Activated naive CD4-positive, alpha-beta T cell treated with anti-CD3 and anti-CD28 coated beads for 36 hours (primary cell): ENCODE data around the gene TMCC2. TPM values are rescaled to one million over a fixed set of nuclear protein-coding genes. Genes with fewer than 3 reads are reported as not detected.

Experiments used
- CTCF ChIA-PET: fragments of 350-600 bp; sonication (Branson Sonifier 250); formaldehyde crosslinking; loops from one replicate; lab custom pipeline; 2021; ENCODE audit warnings: antibody characterized with exemption; lab: Charles Lee
- DNase-seq: peaks from one replicate; pipeline ENCODE4 v3.0.0-alpha.2; 2020
- H3K27ac Mint-ChIP-seq: one replicate; pipeline ENCODE4 v1.8.0; 2021; ENCODE audit warnings: mild to moderate bottlenecking, mixed read lengths
- H3K27me3 Mint-ChIP-seq: one replicate; pipeline ENCODE4 v1.8.0; 2021; ENCODE audit warnings: low read depth, mixed read lengths
- H3K36me3 Mint-ChIP-seq: one replicate; pipeline ENCODE4 v1.8.0; 2021; ENCODE audit warnings: low read depth, mixed read lengths
- H3K4me1 Mint-ChIP-seq: one replicate; pipeline ENCODE4 v1.8.0; 2021; ENCODE audit warnings: low read depth, mixed read lengths
- H3K4me3 Mint-ChIP-seq: one replicate; pipeline ENCODE4 v1.8.0; 2021; ENCODE audit warnings: mild to moderate bottlenecking, moderate library complexity, mixed read lengths
- H3K9me3 Mint-ChIP-seq: one replicate; pipeline ENCODE4 v1.8.0; 2021; ENCODE audit warnings: mixed read lengths
- intact Hi-C: fragments of 100-400 bp; cut with micrococcal nuclease; formaldehyde crosslinking; loops from one replicate; pipeline ENCODE4 v1.15.1; 2023
- total RNA-seq, 2 experiments: library from RNA; stranded (reverse); gene quantifications; one replicate each; pipeline ENCODE4 v1.2.3, GENCODE V29; 2021

TMCC2 gene
- total RNA-seq, 2 experiments from 2014 or later = 42.5 to 44.8 TPM

GRCh38 chr1:205191622-205192021 is 36.1 kb upstream of the TMCC2 start:
- peaks cover 24% of the 10 kb centered on the region for H3K36me3 Mint-ChIP-seq
- H3K9me3 Mint-ChIP-seq = no peaks in the 10 kb centered on the region
- H3K27me3 Mint-ChIP-seq = no peaks in the 10 kb centered on the region
- H3K27ac Mint-ChIP-seq = no peak overlapping the region
- no peak overlapping the region for H3K4me3 Mint-ChIP-seq
- intact Hi-C loops = loop anchor here (10.0 kb wide), 1 partner anchor 627 kb away; no protein-coding TSS in a partner anchor
- CTCF ChIA-PET = interaction anchor here (0.6 to 1.1 kb wide), 2 partner anchors 27 to 133 kb away, joined by 3 to 4 read pairs; no protein-coding TSS in a partner anchor
- no peak for DNase-seq
- H3K4me1 Mint-ChIP-seq = peaks cover 71% of the 10 kb centered on the region

GRCh38 chr1:205192287-205192686 is 35.5 kb upstream of the TMCC2 start:
- Mint-ChIP-seq H3K9me3 (no peaks in the 10 kb centered on the region), H3K27ac (no peak overlapping the region), H3K36me3 (peaks cover 20% of the 10 kb centered on the region), H3K27me3 (no peaks in the 10 kb centered on the region), H3K4me3 (no peak overlapping the region), H3K4me1 (peaks cover 69% of the 10 kb centered on the region)
- intact Hi-C loops = loop anchor here (10.0 kb wide), 1 partner anchor 627 kb away; no protein-coding TSS in a partner anchor
- CTCF ChIA-PET = interaction anchor here (0.6 to 1.1 kb wide), 2 partner anchors 28 to 133 kb away, joined by 3 to 4 read pairs; no protein-coding TSS in a partner anchor
- DNase-seq = no peak

DNA sequence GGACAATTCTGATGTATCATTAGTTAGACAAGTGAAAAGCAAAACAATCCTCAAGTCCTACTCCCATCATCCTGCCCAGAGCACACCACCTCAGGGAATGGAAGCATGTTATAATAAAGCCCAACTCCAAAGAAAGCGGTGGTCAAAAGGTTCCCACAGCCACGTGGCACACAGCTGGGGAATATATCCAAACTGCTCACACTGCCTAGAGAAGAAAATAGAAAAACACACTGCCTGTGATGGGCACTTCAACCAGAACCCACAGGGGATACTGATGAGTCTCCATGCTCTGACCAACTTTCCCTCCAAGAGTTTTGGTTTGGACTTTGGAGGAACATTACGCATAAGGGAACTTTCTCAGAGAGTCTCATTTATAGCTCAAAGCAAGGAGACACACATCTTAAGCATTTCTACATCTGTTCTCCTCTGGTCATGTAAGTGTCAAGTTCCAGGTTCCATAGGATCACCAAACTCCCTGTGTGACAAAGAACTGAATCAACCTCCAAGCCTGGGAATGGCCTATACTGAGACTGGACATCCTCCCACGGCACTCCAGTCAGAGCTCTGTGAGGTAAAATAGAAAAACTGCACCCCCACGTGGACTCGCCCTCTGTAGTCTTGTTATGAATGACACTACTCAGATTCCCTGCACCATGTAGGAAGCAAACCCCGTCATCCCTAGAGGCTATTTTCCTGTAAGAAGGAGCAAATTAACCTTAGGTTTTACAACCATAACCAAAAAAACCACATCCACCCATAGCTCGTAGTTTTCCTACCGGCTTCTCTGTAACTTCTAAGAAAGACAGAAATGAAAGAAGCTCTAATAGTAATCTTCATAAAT is 28.4 kb upstream of the TMCC2 start:
- peak overlapping the region; percentile 66 for H3K4me3 Mint-ChIP-seq
- peak overlapping the region; percentile 97 for H3K27ac Mint-ChIP-seq
- H3K9me3 Mint-ChIP-seq = no peaks in the 10 kb centered on the region
- intact Hi-C loops = loop anchor here (1.0 to 10.0 kb wide), 9 partner anchors 12 to 635 kb away; partner anchors contain the start of genes DSTYK, NUAK2, RBBP5 and TMCC2
- CTCF ChIA-PET = interaction anchor here (0.5 to 2.8 kb wide), 13 partner anchors 10 to 686 kb away, joined by 3 to 14 read pairs (median 4); no protein-coding TSS in a partner anchor
- no peaks in the 10 kb centered on the region for H3K27me3 Mint-ChIP-seq
- peaks cover 78% of the 10 kb centered on the region for H3K4me1 Mint-ChIP-seq
- H3K36me3 Mint-ChIP-seq = peaks cover 16% of the 10 kb centered on the region
- peak; percentile 74 for DNase-seq

DNA sequence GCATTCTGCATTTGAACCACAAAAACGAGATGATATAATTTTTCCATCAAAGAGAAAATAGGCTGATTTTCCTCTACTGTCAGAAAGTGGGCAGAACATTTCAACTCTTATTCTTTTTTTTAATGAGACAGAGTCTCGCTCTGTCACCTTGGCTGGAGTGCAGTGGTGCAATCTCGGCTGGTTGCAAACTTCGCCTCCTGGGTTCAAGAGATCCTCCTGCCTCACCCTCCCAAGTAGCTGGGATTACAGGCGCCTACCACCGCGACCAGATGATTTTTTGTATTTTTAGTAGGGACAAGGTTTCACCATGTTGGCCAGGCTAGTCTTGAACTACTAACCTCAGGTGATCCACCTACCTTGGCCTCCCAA is 27.8 kb upstream of the TMCC2 start:
- Mint-ChIP-seq H3K9me3 (no peaks in the 10 kb centered on the region), H3K27me3 (no peaks in the 10 kb centered on the region), H3K36me3 (peaks cover 16% of the 10 kb centered on the region), H3K4me1 (peaks cover 84% of the 10 kb centered on the region), H3K4me3 (peak overlapping the region; percentile 66), H3K27ac (peak overlapping the region; percentile 97)
- CTCF ChIA-PET = interaction anchor here (0.6 to 2.8 kb wide), 8 partner anchors 9 to 677 kb away, joined by 3 to 14 read pairs (median 4); no protein-coding TSS in a partner anchor
- intact Hi-C loops = loop anchor here (1.0 to 10.0 kb wide), 9 partner anchors 11 to 635 kb away; partner anchors contain the start of genes DSTYK, NUAK2, RBBP5 and TMCC2
- peak; percentile 54 for DNase-seq

DNA sequence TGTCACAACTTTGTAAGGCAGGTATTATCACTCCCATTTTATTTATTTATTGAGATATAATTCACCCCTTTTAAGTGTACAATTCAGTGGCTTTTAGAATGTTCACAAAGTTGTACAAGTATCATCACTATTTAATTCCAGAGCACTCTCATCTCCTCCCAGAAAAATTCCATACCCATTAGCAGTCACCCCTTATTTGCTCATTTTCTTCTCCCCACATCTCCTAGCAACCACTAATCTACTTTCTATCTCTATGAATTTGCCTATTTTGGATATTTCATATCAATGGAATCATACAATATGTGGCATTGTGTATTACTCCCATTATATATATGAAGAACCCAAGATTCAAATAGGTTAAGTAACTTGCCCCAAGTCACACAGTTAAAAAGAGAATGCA is 23.2 kb upstream of the TMCC2 start:
- Mint-ChIP-seq H3K4me3 (peak overlapping the region; percentile 32), H3K4me1 (peaks cover 76% of the 10 kb centered on the region), H3K27me3 (no peaks in the 10 kb centered on the region), H3K36me3 (peaks cover 6% of the 10 kb centered on the region), H3K27ac (peak overlapping the region; percentile 84), H3K9me3 (no peaks in the 10 kb centered on the region)
- intact Hi-C loops = no loop called here
- CTCF ChIA-PET = interaction anchor here (1.5 to 2.7 kb wide), 4 partner anchors 21 to 149 kb away, joined by 3 to 8 read pairs (median 4); no protein-coding TSS in a partner anchor
- no peak for DNase-seq

DNA sequence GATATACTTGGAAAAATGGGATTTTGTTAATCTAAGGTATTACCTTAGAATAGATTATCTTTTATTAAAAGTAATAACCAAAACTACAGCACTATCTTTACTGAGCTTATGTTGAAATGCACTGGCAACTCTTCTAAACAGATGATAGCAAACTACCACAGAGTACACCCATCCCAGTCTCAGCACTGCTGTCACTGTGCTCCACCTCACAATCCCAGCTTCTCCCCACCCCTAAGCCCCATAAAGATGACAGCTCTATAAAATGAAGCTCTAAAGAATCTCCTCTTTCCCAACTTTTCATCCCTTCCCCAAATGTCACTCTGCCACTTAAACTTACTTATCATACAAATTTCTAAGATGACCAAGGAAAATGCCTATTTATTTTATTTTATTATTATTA is 22.7 kb upstream of the TMCC2 start:
- Mint-ChIP-seq H3K36me3 (peaks cover 4% of the 10 kb centered on the region), H3K27me3 (no peaks in the 10 kb centered on the region), H3K4me1 (peaks cover 75% of the 10 kb centered on the region), H3K9me3 (no peaks in the 10 kb centered on the region), H3K27ac (peak overlapping the region; percentile 11), H3K4me3 (no peak overlapping the region)
- DNase-seq = no peak
- CTCF ChIA-PET = interaction anchor here (1.0 to 2.7 kb wide), 6 partner anchors 21 to 149 kb away, joined by 3 to 8 read pairs (median 4); no protein-coding TSS in a partner anchor
- intact Hi-C loops = no loop called here

GRCh38 chr1:205208811-205209210 is 18.9 kb upstream of the TMCC2 start:
- Mint-ChIP-seq H3K4me3 (peak overlapping the region; percentile 40), H3K9me3 (no peaks in the 10 kb centered on the region), H3K36me3 (peaks cover 7% of the 10 kb centered on the region), H3K27me3 (no peaks in the 10 kb centered on the region), H3K27ac (no peak overlapping the region), H3K4me1 (peaks cover 60% of the 10 kb centered on the region)
- CTCF ChIA-PET = interaction anchor here (0.6 to 1.5 kb wide), 3 partner anchors 9 to 67 kb away, joined by 3 to 4 read pairs (median 3); no protein-coding TSS in a partner anchor
- DNase-seq = no peak
- intact Hi-C loops = no loop called here

DNA sequence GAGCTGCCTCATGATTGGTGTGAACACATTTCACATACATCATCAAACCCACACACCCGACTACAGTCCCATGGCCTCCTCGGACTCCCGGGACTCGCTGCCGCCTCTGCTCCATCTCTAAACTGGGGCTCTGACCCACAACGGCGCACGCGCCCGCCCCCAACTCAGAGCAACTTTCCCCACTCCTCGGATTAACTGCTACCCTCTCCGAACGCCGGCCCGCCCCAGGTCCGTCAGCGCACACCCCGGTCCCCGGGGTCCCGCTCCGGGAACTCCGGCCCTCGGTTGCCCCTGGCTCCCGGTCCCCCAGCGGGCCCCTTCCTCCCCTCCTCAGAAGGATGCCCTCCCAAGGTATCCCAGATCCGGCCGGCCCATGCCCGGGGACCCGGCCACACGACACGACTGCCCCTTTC is 17.0 kb upstream of the TMCC2 start:
- intact Hi-C loops = loop anchor here (1.0 to 5.0 kb wide), 4 partner anchors 11 to 88 kb away; partner anchors contain the start of gene TMCC2
- CTCF ChIA-PET = interaction anchor here (0.6 kb wide), 1 partner anchor 64 kb away, joined by 4 read pairs; no protein-coding TSS in a partner anchor
- DNase-seq = peak; percentile 33
- Mint-ChIP-seq H3K9me3 (no peaks in the 10 kb centered on the region), H3K4me3 (peak overlapping the region; percentile 93), H3K27ac (peak overlapping the region; percentile 95), H3K36me3 (peaks cover 7% of the 10 kb centered on the region), H3K4me1 (peaks cover 58% of the 10 kb centered on the region), H3K27me3 (no peaks in the 10 kb centered on the region)

- Mint-ChIP-seq H3K36me3 (peaks cover 7% of the 10 kb centered on the region), H3K4me3 (peak within 1 kb of the TSS; percentile 93), H3K27me3 (no peaks in the 10 kb centered on the region), H3K9me3 (no peaks in the 10 kb centered on the region), H3K27ac (peak within 1 kb of the TSS; percentile 95), H3K4me1 (peaks cover 57% of the 10 kb centered on the region)
- CTCF ChIA-PET = interaction anchor here (0.6 kb wide), 1 partner anchor 43 kb away, joined by 3 read pairs; no protein-coding TSS in a partner anchor
- peak; percentile 97 for DNase-seq
- intact Hi-C loops = loop anchor here (1.0 to 5.0 kb wide), 4 partner anchors 12 to 89 kb away; partner anchors contain the start of gene TMCC2
Measured at GRCh38 chr1:205211169-205211838, 16.4 kb upstream of the TMCC2 start, which contains the start of gene DSTYK. TSS of gene DSTYK (minus strand) at chr1:205211702. CDS start at chr1:205211535, 167 bp downstream.

GRCh38 chr1:205211839-205212536 is 15.8 kb upstream of the TMCC2 start:
- intact Hi-C loops = loop anchor here (1.0 to 5.0 kb wide), 4 partner anchors 13 to 90 kb away; partner anchors contain the start of gene TMCC2
- peaks cover 5% of the 10 kb centered on the region for H3K36me3 Mint-ChIP-seq
- peaks cover 53% of the 10 kb centered on the region for H3K4me1 Mint-ChIP-seq
- DNase-seq = no peak
- CTCF ChIA-PET = interaction anchor here (0.6 kb wide), 1 partner anchor 43 kb away, joined by 3 read pairs; no protein-coding TSS in a partner anchor
- H3K4me3 Mint-ChIP-seq = peak overlapping the region; percentile 93
- peak overlapping the region; percentile 95 for H3K27ac Mint-ChIP-seq
- H3K27me3 Mint-ChIP-seq = no peaks in the 10 kb centered on the region
- no peaks in the 10 kb centered on the region for H3K9me3 Mint-ChIP-seq

- Mint-ChIP-seq H3K9me3 (no peaks in the 10 kb centered on the region), H3K36me3 (peaks cover 5% of the 10 kb centered on the region), H3K4me3 (peak overlapping the region; percentile 55), H3K27ac (peak overlapping the region; percentile 73), H3K27me3 (no peaks in the 10 kb centered on the region), H3K4me1 (peaks cover 37% of the 10 kb centered on the region)
- intact Hi-C loops = loop anchor here (1.0 to 5.0 kb wide), 2 partner anchors 13 to 42 kb away; partner anchors contain the start of gene TMCC2
- CTCF ChIA-PET = interaction anchor here (1.7 to 3.1 kb wide), 2 partner anchors 10 to 15 kb away, joined by 3 to 12 read pairs; no protein-coding TSS in a partner anchor
- DNase-seq = no peak
Measured at GRCh38 chr1:205214756-205215155, 13.0 kb upstream of the TMCC2 start.
